Measurements from ENCODE around the gene ARHGAP11A. TPM values are rescaled to one million over a fixed set of nuclear protein-coding genes. Genes with fewer than 3 reads are reported as not detected.
"Not testable (repeated sequence)": the region's sequence is repeated elsewhere in the genome, so short reads cannot be mapped to it uniquely, and the experiment has no call there.

ARHGAP11A gene
- total and polyA plus RNA-seq, 2 of the 8 experiments (the other 6 are each of a cell fraction or from before 2014, with no cell fraction given) = 8.1 to 112 TPM

DNA sequence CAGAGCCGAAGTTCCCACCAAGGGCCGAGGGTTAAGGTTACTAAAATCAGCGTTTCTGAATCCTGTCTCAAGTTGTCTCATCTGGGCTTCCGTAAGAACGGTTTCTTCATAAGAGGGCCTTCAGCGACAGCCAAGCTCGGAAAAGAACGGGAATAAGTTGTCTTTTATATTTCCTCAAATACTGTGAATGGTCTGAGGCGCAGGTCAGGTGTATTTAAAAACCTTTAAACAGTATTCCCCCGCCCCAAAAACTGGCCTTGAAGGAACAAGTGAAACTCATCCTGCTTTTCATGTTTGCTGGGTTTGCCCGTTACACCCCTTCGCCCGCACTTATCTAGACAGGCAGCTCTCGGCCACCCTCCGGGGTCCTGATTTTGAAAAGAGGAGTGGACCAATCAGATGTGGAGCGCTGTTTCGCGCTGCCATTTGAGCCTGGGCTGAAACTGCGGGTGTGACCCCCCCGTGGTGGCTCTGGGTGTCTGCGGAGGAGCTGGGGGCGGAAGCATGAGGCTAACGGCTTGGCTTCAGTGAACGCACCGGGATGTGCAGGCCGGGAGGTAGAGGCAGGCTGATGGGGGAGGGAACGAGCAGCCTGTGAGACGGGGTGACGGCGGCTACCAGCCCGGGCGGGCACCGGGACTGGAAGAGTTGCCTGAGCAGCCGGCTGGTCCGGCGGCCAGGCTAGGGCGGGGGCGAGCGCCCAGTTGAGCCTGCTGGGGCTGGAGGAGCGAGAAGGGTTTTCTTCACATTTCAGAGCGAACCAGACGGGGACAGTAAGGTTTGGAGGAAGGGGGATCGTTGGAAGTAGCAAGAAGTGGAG, at the start of gene ARHGAP11A (continued):
- TF ChIP-seq PHF8 (conservative IDR thresholded peaks at IDR 0.05; ENCODE audit: low read depth, low read length) = 0 out of 2 replicates have a peak, but pooled peaks have one; percentile 48
- peak; percentile 76; the same call in 1 of the 2 replicates for TF ChIP-seq SP4 (IDR thresholded peaks at IDR 0.05; ENCODE audit: low read length)

DNA sequence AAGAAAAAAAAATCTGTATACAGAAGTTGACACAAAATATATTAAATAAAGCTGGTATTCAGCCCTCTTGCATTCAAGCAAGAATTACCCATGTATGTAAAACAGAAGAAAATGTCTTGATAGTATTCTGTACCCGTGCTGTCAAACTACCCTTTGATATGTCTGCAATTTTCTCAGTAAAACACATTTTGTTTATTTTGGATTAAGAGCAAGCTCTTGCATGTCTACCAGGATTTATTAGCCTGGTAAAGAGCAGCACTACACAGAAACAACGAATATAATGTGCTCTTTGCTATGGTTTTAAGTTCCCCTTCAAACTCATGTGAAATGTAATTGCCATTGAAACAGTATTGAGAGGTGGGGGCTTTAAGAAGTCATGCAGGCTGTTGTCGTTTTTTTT, 46.3 kb upstream of the ARHGAP11A start:
- H4K91ac ChIP-seq (replicated peaks; ENCODE audit: insufficient read length, low read length); H4K20me1 ChIP-seq (replicated peaks in 1 of 2; ENCODE audit: control insufficient read depth in 1 of 2, insufficient read depth in 2 of 2, low read length in 2 of 2); H3K4me1 ChIP-seq (replicated peaks in 1 of 4; ENCODE audit: control insufficient read depth in 3 of 4, insufficient read depth in 4 of 4, low read length in 3 of 4); H2AK5ac ChIP-seq (ENCODE audit: low read depth, low read length); H3K27ac ChIP-seq (ENCODE audit: low read depth, low read length); H2BK5ac ChIP-seq (ENCODE audit: low read depth, low read length); H3K9me3 ChIP-seq (ENCODE audit: insufficient read depth in 2 of 2, low read depth in 1 of 2, low read length in 1 of 2); H4K8ac ChIP-seq (ENCODE audit: extremely low read depth, insufficient read depth, low read length); H2BK15ac ChIP-seq (ENCODE audit: low read length); H3K4ac ChIP-seq (replicated peaks; ENCODE audit: insufficient read length, low read depth, low read length); H3K9ac ChIP-seq (replicated peaks in 1 of 4; ENCODE audit: extremely low read depth in 1 of 4, low read depth in 3 of 4, low read length in 3 of 4); H2BK12ac ChIP-seq (ENCODE audit: low read depth, low read length); H3K23me2 ChIP-seq (ENCODE audit: low read depth, low read length); H3K56ac ChIP-seq (replicated peaks; ENCODE audit: insufficient read length, low read depth, low read length); H3K23ac ChIP-seq (ENCODE audit: insufficient read length); CTCF ChIA-PET (ENCODE audit: partially characterized antibody); H2BK20ac ChIP-seq (ENCODE audit: low read length); FAIRE-seq; DNase-seq (ENCODE audit: low read depth in 1 of 2, low spot score in 2 of 2); H4K5ac ChIP-seq (ENCODE audit: insufficient read length, low read depth, low read length); H3K4me2 ChIP-seq (ENCODE audit: insufficient read depth in 1 of 2, low read depth in 2 of 2, low read length in 2 of 2); H3K27me3 ChIP-seq (replicated peaks in 1 of 4; ENCODE audit: control insufficient read depth in 3 of 4, extremely low read depth in 1 of 4, insufficient read depth in 3 of 4, low read length in 3 of 4); H3K79me2 ChIP-seq (ENCODE audit: control insufficient read depth in 1 of 2, insufficient read depth in 2 of 2, low read length in 2 of 2); H3K14ac ChIP-seq (ENCODE audit: insufficient read length); H2AFZ ChIP-seq (ENCODE audit: low read length); POLR2A ChIA-PET (ENCODE audit: partially characterized antibody); H3K18ac ChIP-seq (ENCODE audit: extremely low read depth, low read length); H3K36me3 ChIP-seq (ENCODE audit: control insufficient read depth in 2 of 4, insufficient read depth in 4 of 4, low read length in 3 of 4); H3K79me1 ChIP-seq (ENCODE audit: low read depth, low read length); H2BK120ac ChIP-seq (replicated peaks; ENCODE audit: low read depth, low read length); H3K4me3 ChIP-seq (ENCODE audit: extremely low read depth in 1 of 4, insufficient read depth in 2 of 4, low read depth in 3 of 4, low read length in 4 of 4): not testable (repeated sequence)
- WGBS, 2 experiments (ENCODE audit: extremely low coverage in 1 of 2, insufficient coverage in 1 of 2, insufficient read length in 1 of 2, insufficient replicate concordance in 2 of 2, low coverage in 1 of 2, low lambda C conversion rate in 2 of 2, missing lambda C conversion rate in 1 of 2) = 63% methylated on average over 1 of the region's 3 CpGs; no CpG with 5 or more reads in 1 of the 2 experiments
